ENCODE results near the gene BTG2. TPM values are rescaled to one million over a fixed set of nuclear protein-coding genes. Genes with fewer than 3 reads are reported as not detected.

BTG2 gene
- total RNA-seq, 2 donors from 2014 or later, result 82.6 to 157 TPM

Other genes starting within 250 kb of the BTG2 start
- not detected for gene MYOG, start 219.5 kb upstream of the BTG2 start, total RNA-seq
- gene ADORA1, start 177.8 kb upstream of the BTG2 start, total RNA-seq, result not detected
- not detected for gene MYBPH, start 129.7 kb upstream of the BTG2 start, total RNA-seq
- 1 to 10 TPM; 1.6 to 1.8 TPM for gene CHI3L1, start 118.8 kb upstream of the BTG2 start, total RNA-seq
- 1 to 10 TPM in 1 of 2 donors, under 1 TPM in 1; 0.36 to 3.8 TPM for gene CHIT1, start 75.8 kb upstream of the BTG2 start, total RNA-seq
- not detected for gene FMOD, start 45.6 kb downstream of the BTG2 start, total RNA-seq
- gene PRELP, start 170.3 kb downstream of the BTG2 start, total RNA-seq, result not detected
- gene OPTC, start 188.6 kb downstream of the BTG2 start, total RNA-seq, result not detected